ENCODE results near the gene MAPKAPK3.

The MAPKAPK3 gene

GRCh38 chr3:50628601-50629000, 11.7 kb downstream of the MAPKAPK3 start:
- no peak for FAIRE-seq

GRCh38 chr3:50630394-50630793, 13.4 kb downstream of the MAPKAPK3 start:
- no peak for FAIRE-seq

- no peak for FAIRE-seq
Measured at GRCh38 chr3:50630877-50631276, 13.9 kb downstream of the MAPKAPK3 start.

GRCh38 chr3:50632450-50632849, 15.5 kb downstream of the MAPKAPK3 start:
- no peak for FAIRE-seq

GRCh38 chr3:50633230-50633790, 16.4 kb downstream of the MAPKAPK3 start:
- FAIRE-seq = no peak

- no peak for FAIRE-seq
Measured at GRCh38 chr3:50635066-50635465, 18.1 kb downstream of the MAPKAPK3 start.

- FAIRE-seq = no peak
Measured at GRCh38 chr3:50637011-50637410, 20.1 kb downstream of the MAPKAPK3 start.

GRCh38 chr3:50637945-50638344, 21.0 kb downstream of the MAPKAPK3 start:
- FAIRE-seq = no peak

- FAIRE-seq = no peak
Measured at GRCh38 chr3:50639055-50639494, 22.1 kb downstream of the MAPKAPK3 start.

- no peak for FAIRE-seq
Measured at GRCh38 chr3:50642382-50642781, 25.4 kb downstream of the MAPKAPK3 start.

- FAIRE-seq = no peak
Measured at GRCh38 chr3:50644561-50644960, 27.6 kb downstream of the MAPKAPK3 start.

- no peak for FAIRE-seq
Measured at GRCh38 chr3:50645378-50645777, 28.4 kb downstream of the MAPKAPK3 start.

GRCh38 chr3:50648313-50648712, 31.4 kb downstream of the MAPKAPK3 start:
- no peak for FAIRE-seq

- no peak for FAIRE-seq
Measured at GRCh38 chr3:50648944-50649343, 32.0 kb downstream of the MAPKAPK3 start.

GRCh38 chr3:50649451-50649931, 32.5 kb downstream of the MAPKAPK3 start:
- no peak for FAIRE-seq

GRCh38 chr3:50650018-50650417, 33.1 kb downstream of the MAPKAPK3 start:
- FAIRE-seq = no peak

- no peak for FAIRE-seq
Measured at GRCh38 chr3:50651445-50651844, 34.5 kb downstream of the MAPKAPK3 start.

GRCh38 chr3:50651920-50652529, 35.1 kb downstream of the MAPKAPK3 start:
- no peak for FAIRE-seq

GRCh38 chr3:50652709-50653108, 35.8 kb downstream of the MAPKAPK3 start:
- FAIRE-seq = no peak

- no peak for FAIRE-seq
Measured at GRCh38 chr3:50653937-50654595, 37.1 kb downstream of the MAPKAPK3 start.

- FAIRE-seq = no peak
Measured at GRCh38 chr3:50655009-50655830, 38.3 kb downstream of the MAPKAPK3 start.

- FAIRE-seq = no peak
Measured at GRCh38 chr3:50656417-50657195, 39.7 kb downstream of the MAPKAPK3 start.

GRCh38 chr3:50657407-50657806, 40.5 kb downstream of the MAPKAPK3 start:
- FAIRE-seq = no peak
